ENCODE results near the gene ARHGEF25.

DNA sequence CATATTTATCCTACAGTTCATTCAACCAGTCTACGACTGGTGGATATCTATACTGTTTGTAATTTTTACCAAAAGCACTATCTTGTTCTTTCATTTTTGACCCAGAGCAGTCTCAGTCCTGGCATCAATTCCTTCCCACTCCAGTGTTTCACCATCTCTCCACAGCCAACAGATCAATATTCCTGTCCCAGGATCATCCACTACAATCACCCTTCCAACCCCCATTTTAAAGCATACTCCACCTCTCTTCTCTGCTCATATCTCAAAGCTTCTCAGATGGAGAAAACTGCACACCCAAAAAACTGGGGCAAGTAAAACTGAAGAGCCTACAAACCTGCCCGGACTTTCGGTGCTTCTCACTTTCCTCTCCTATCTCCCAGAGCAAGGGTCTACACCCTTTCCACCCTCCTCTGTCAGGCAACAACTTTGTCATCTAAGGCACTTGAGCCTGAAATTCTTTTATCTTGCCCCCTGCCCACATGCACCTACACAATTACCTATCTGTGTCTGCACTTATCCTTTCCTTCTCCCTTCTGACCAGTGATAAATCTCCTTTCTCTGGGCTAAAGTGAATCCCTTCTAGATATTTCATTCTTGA is 24.3 kb upstream of the ARHGEF25 start:
- TF ChIP-seq, protein P1, sequence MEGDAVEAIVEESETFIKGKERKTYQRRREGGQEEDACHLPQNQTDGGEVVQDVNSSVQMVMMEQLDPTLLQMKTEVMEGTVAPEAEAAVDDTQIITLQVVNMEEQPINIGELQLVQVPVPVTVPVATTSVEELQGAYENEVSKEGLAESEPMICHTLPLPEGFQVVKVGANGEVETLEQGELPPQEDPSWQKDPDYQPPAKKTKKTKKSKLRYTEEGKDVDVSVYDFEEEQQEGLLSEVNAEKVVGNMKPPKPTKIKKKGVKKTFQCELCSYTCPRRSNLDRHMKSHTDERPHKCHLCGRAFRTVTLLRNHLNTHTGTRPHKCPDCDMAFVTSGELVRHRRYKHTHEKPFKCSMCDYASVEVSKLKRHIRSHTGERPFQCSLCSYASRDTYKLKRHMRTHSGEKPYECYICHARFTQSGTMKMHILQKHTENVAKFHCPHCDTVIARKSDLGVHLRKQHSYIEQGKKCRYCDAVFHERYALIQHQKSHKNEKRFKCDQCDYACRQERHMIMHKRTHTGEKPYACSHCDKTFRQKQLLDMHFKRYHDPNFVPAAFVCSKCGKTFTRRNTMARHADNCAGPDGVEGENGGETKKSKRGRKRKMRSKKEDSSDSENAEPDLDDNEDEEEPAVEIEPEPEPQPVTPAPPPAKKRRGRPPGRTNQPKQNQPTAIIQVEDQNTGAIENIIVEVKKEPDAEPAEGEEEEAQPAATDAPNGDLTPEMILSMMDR (IDR thresholded peaks at IDR 0.05), result no peak
- TF ChIP-seq POLR2A (IDR thresholded peaks at IDR 0.05) (no peak), POLR2AphosphoS5 (IDR thresholded peaks at IDR 0.05; ENCODE audit: insufficient read depth in 1 of 2, low read depth in 1 of 2) (no peak)

Data from vagina (tissue), 2 donors.